Esophagus muscularis mucosa (tissue), 4 donors: ENCODE results near the gene PTPRD. TPM values are rescaled to one million over a fixed set of nuclear protein-coding genes. Genes with fewer than 3 reads are reported as not detected.

ENCODE experiments used
- DNase-seq: peaks from one replicate; pipeline ENCODE4 v3.0.0-alpha.2; 2017; ENCODE audit errors: extremely low spot score
- H3K27ac ChIP-seq, 4 donors: fragments of 200-600 bp; sonication (generic); replicated peaks in 1 of 4; 1 replicate in 3 of 4; 2 replicates in 1 of 4; pipeline ENCODE4 v1.5.1; 2016 to 2019; ENCODE audit warnings: mild to moderate bottlenecking in 1 of 4
- H3K27me3 ChIP-seq, 4 donors: fragments of 200-600 bp; sonication (generic); one replicate each; pipeline versions ENCODE4 v1.5.1 to v1.6.0; 2016 to 2019
- H3K36me3 ChIP-seq, 4 donors: fragments of 200-600 bp; sonication (generic); one replicate each; pipeline ENCODE4 v1.5.1; 2016 to 2019
- H3K4me1 ChIP-seq, 4 donors: fragments of 200-600 bp; sonication (generic); one replicate each; pipeline ENCODE4 v1.5.1; 2016 to 2019
- H3K4me3 ChIP-seq, 4 donors: fragments of 200-600 bp; sonication (generic); 1 replicate in 2 of 4; 2 replicates in 2 of 4; pipeline ENCODE4 v1.5.1; 2016 to 2019; ENCODE audit warnings: mild to moderate bottlenecking in 4 of 4, moderate library complexity in 1 of 4
- H3K9me3 ChIP-seq, 4 donors: fragments of 200-600 bp; sonication (generic); 1 replicate in 3 of 4; 2 replicates in 1 of 4; pipeline ENCODE4 v1.5.1; 2016 to 2019
- EP300 ChIP-seq: sonication (generic); formaldehyde crosslinking; IDR thresholded peaks from one replicate; pipeline ENCODE4 v1.6.1; 2017; ENCODE audit warnings: antibody characterized with exemption
- POLR2A ChIP-seq: fragments of 450-650 bp; IDR thresholded peaks from one replicate; pipeline ENCODE4 v1.6.1; 2017; ENCODE audit warnings: antibody characterized with exemption, moderate library complexity, mild to moderate bottlenecking, low read depth
- POLR2AphosphoS5 ChIP-seq, 2 donors: sonication (generic); formaldehyde crosslinking; IDR thresholded peaks; one replicate each; pipeline ENCODE4 v1.6.1; 2017; ENCODE audit warnings: antibody characterized with exemption in 2 of 2
- WGBS: methylation state at CpG from one replicate; pipeline ENCODE4 v1.1.5; 2018; 5-methylcytosine and 5-hydroxymethylcytosine counted together
- intact Hi-C: fragments of 100-400 bp; cut with DNase I; formaldehyde crosslinking; loops from one replicate; pipeline ENCODE4 v1.15.1; 2023
- total RNA-seq, 4 donors: library from RNA; depleted of rRNA; stranded (reverse); fragments of >200 nt; gene quantifications; one replicate each; pipeline versions ENCODE4 v1.1.0 to v1.2.1, GENCODE V29; 2016
- TF ChIP-seq, protein P1 (sequence below), 3 experiments: fragments of 200-600 bp in 2 of 3; fragments of 450-650 bp in 1 of 3; sonication (generic) in 2 of 3; IDR thresholded peaks; one replicate each; pipeline ENCODE4 v1.5.1; 2017 to 2019; ENCODE audit warnings: antibody characterized with exemption in 3 of 3, mild to moderate bottlenecking in 2 of 3, moderate library complexity in 1 of 3

The PTPRD gene
- total RNA-seq, 4 donors from 2014 or later = 4.1 to 6.6 (median 5.0) TPM

DNA sequence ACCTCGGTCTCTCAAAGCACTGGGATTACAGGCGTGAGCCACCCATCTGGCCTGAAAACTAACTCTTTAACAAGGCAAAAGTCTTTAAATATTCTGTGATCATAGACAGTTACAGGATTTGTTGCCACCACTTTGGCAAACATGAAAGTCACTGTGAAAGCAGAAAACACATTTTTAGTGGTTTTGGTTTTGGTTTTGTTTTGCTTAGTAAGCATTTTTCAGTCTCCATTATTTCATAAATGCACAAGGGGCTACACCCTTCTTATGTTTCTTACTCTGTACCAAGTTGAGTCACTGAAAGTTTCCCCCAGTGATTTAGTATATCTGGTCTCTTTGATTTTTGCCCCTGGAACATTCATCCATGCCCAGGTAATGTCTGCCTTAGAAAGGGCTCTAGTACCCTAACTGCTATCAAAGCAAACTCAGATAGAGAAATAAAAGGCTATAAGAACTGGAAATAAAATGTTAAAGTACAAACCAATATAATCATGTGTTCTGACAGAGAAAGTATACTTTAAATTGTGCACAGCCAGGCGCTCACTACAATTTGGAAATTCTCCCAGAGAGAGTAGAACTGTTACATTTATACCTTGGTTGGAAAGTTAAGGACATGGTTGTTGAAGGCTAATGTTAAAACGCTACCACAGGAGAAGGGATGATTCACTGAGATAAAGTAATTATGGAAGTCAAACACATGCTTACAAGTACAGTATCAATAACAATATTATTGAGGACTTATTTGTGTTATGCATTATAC, 1790.7 kb downstream of the PTPRD start:
- H3K4me3 ChIP-seq = no peak overlapping the region
- DNase-seq = no peak
- intact Hi-C loops = no loop called here
- no peaks in the 10 kb centered on the region for H3K36me3 ChIP-seq
- no peaks in the 10 kb centered on the region for H3K9me3 ChIP-seq
- 90% methylated on average over 4 of the region's 4 CpGs for WGBS
- TF ChIP-seq, protein P1, sequence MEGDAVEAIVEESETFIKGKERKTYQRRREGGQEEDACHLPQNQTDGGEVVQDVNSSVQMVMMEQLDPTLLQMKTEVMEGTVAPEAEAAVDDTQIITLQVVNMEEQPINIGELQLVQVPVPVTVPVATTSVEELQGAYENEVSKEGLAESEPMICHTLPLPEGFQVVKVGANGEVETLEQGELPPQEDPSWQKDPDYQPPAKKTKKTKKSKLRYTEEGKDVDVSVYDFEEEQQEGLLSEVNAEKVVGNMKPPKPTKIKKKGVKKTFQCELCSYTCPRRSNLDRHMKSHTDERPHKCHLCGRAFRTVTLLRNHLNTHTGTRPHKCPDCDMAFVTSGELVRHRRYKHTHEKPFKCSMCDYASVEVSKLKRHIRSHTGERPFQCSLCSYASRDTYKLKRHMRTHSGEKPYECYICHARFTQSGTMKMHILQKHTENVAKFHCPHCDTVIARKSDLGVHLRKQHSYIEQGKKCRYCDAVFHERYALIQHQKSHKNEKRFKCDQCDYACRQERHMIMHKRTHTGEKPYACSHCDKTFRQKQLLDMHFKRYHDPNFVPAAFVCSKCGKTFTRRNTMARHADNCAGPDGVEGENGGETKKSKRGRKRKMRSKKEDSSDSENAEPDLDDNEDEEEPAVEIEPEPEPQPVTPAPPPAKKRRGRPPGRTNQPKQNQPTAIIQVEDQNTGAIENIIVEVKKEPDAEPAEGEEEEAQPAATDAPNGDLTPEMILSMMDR (IDR thresholded peaks at IDR 0.05) = no peak
- TF ChIP-seq POLR2A (no peak), POLR2AphosphoS5 (IDR thresholded peaks at IDR 0.05) (no peak), EP300 (no peak)
- H3K4me1 ChIP-seq = no peaks in the 10 kb centered on the region
- H3K27me3 ChIP-seq = no peaks in the 10 kb centered on the region
- no peak overlapping the region for H3K27ac ChIP-seq

DNA sequence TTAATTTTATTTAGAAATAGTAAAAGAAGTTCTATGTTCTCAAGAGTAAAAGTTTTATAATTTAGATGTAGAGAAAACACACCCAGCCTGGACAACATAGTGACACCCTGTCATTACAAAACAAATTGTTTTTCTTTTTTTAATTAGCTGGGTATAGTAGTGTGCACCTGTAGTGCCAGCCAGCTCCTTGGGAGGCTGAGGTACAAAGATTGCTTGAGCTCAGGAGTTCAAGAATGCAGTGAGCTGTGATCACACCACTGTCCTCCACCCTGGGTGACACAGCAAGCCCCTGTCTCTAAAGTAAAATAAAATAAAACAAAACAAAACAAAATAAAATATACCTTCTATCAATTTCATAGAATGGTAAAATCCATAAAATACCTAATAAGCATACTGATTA, 1795.5 kb downstream of the PTPRD start:
- H3K27ac ChIP-seq = no peak overlapping the region
- DNase-seq = no peak
- H3K4me1 ChIP-seq = peaks cover 0 to 7% (median 0%) of the 10 kb centered on the region in 4 donors
- H3K27me3 ChIP-seq = no peaks in the 10 kb centered on the region
- intact Hi-C loops = no loop called here
- H3K9me3 ChIP-seq = no peaks in the 10 kb centered on the region
- TF ChIP-seq POLR2A (no peak), POLR2AphosphoS5 (IDR thresholded peaks at IDR 0.05) (no peak), EP300 (no peak)
- TF ChIP-seq, protein P1 (IDR thresholded peaks at IDR 0.05) = no peak
- no peak overlapping the region for H3K4me3 ChIP-seq
- no peaks in the 10 kb centered on the region for H3K36me3 ChIP-seq

DNA sequence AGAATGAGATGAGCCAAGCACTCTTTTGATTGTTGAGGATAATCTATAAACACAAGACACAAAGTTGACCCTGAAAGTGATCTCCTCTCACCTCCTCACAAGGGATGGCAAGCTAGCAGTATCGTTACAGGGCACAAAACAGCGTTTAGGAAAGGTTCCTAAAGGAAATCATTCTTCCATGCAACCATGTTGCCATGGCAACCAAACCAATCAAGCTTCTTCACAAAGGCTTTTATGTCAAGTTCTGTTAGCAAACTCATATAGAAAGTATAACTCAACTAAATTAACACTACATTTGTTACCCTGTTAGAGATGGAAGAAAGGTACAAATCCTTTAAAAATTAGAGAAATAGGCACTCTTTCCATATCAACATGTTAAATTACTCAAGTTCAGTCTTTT, 1796.4 kb downstream of the PTPRD start:
- TF ChIP-seq POLR2AphosphoS5 (IDR thresholded peaks at IDR 0.05) (no peak), EP300 (no peak)
- Histone ChIP-seq H3K4me1 (peaks cover 0 to 7% (median 0%) of the 10 kb centered on the region in 4 donors), H3K27me3 (no peaks in the 10 kb centered on the region), H3K4me3 (no peak overlapping the region), H3K27ac (no peak overlapping the region), H3K9me3 (no peaks in the 10 kb centered on the region), H3K36me3 (no peaks in the 10 kb centered on the region)
- intact Hi-C loops = no loop called here
- 60% methylated on average over 2 of the region's 2 CpGs for WGBS
- DNase-seq = no peak

DNA sequence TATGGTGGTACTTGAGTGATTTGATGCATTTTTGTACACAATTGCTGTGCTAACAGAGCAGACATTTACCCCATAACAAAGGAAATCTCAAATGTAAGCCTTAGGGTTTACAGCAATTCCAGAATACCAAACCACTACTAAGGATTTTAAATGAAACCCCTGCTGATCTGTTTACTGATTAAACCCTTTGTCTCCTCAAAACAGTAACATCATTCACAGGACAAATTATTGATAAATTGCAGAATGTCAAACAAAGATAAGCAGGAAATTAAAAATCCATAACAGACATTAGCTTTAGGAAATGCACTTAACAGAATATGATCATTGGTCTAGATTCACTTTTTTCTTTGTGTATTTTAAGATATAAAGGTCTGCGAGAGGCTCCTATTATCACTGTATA, 1796.9 kb downstream of the PTPRD start:
- TF ChIP-seq POLR2AphosphoS5 (IDR thresholded peaks at IDR 0.05) (no peak), EP300 (no peak), POLR2A (no peak)
- TF ChIP-seq, protein P1 (IDR thresholded peaks at IDR 0.05) = no peak
- no peak overlapping the region for H3K4me3 ChIP-seq
- H3K9me3 ChIP-seq = no peaks in the 10 kb centered on the region
- no peak for DNase-seq
- H3K4me1 ChIP-seq = peaks cover 0 to 7% (median 0%) of the 10 kb centered on the region in 4 donors
- intact Hi-C loops = no loop called here
- H3K27me3 ChIP-seq = no peaks in the 10 kb centered on the region
- no peaks in the 10 kb centered on the region for H3K36me3 ChIP-seq
- WGBS = 75% methylated on average over 1 of the region's 1 CpG
- H3K27ac ChIP-seq = no peak overlapping the region

DNA sequence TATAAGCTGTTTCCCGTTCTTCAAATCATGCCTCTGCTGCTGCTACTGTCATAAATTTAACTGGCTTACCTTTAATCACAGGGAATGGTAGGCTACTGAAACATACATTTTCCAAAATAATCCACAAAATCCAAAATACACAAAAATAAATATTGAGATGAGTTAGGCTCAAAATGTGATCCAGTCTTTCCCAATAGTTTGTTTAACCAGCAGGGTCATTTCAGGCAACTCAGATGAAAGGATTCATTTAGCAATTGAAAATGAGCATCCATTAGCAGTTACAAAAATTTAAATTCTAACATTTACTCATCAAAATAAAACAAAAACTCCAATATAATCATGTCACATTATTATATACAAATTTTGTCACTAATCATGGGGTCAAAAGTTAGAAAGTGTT, 1797.6 kb downstream of the PTPRD start:
- no peak overlapping the region for H3K27ac ChIP-seq
- H3K9me3 ChIP-seq = no peaks in the 10 kb centered on the region
- TF ChIP-seq POLR2AphosphoS5 (IDR thresholded peaks at IDR 0.05) (no peak), EP300 (no peak), POLR2A (no peak)
- TF ChIP-seq, protein P1 (IDR thresholded peaks at IDR 0.05) = no peak
- no peak overlapping the region for H3K4me3 ChIP-seq
- DNase-seq = no peak
- intact Hi-C loops = no loop called here
- no peaks in the 10 kb centered on the region for H3K27me3 ChIP-seq
- 94% methylated on average over 1 of the region's 1 CpG for WGBS
- H3K36me3 ChIP-seq = no peaks in the 10 kb centered on the region
- H3K4me1 ChIP-seq = peaks cover 0 to 7% (median 0%) of the 10 kb centered on the region in 4 donors
